ENCODE results near the gene SEPHS1. TPM values are rescaled to one million over a fixed set of nuclear protein-coding genes. Genes with fewer than 3 reads are reported as not detected.

SEPHS1 gene
- total and polyA plus RNA-seq, 12 donors = 17.6 to 38.9 (median 29.5) TPM

- H3K27me3 ChIP-seq = no peaks in the 10 kb centered on the region
- intact Hi-C loops (cut with DNase I) = no loop called here
- H3K36me3 ChIP-seq = peaks cover 0 to under 1% (median 0%) of the 10 kb centered on the region in 9 donors
- ATAC-seq (peak; percentile 44 to 83 (median 66)), DNase-seq (peak; percentile 40 to 51)
- peaks cover 0 to 4% (median 0%) of the 10 kb centered on the region in 11 donors for H3K9me3 ChIP-seq
- no peak overlapping the region for H3K4me3 ChIP-seq
- WGBS, 2 donors = 57 to 67% methylated on average over 12 of the region's 12 CpGs
- no peak for TF ChIP-seq CTCF (IDR thresholded peaks at IDR 0.05)
- H3K4me1 ChIP-seq = peaks cover 0 to 12% (median 0%) of the 10 kb centered on the region in 9 donors
- peak overlapping the region in 2 of 10 donors; percentile 35 to 54 for H3K27ac ChIP-seq
Measured at GRCh38 chr10:13272164-13272571, 75.9 kb downstream of the SEPHS1 start.

GRCh38 chr10:13271552-13272163 is 76.4 kb downstream of the SEPHS1 start:
- Histone ChIP-seq H3K4me1 (peaks cover 0 to 12% (median 0%) of the 10 kb centered on the region in 9 donors), H3K27ac (peak overlapping the region in 2 of 10 donors; percentile 35 to 54), H3K9me3 (peaks cover 0 to 4% (median 0%) of the 10 kb centered on the region in 11 donors), H3K4me3 (no peak overlapping the region), H3K36me3 (no peaks in the 10 kb centered on the region), H3K27me3 (no peaks in the 10 kb centered on the region)
- DNase-seq = peak; percentile 7 to 47
- WGBS, 2 donors = 35 to 39% methylated on average over 14 of the region's 14 CpGs
- ATAC-seq = peak in 4 of 8 donors; percentile 40 to 61 (median 50)
- intact Hi-C loops (cut with DNase I) = no loop called here
- peak in 7 of 9 donors; percentile 18 to 46 (median 39) for TF ChIP-seq CTCF (IDR thresholded peaks at IDR 0.05)

- Histone ChIP-seq H3K9me3 (peaks cover 0 to 4% (median 0%) of the 10 kb centered on the region in 11 donors), H3K27me3 (no peaks in the 10 kb centered on the region), H3K36me3 (no peaks in the 10 kb centered on the region), H3K4me1 (peaks cover 0 to 12% (median 0%) of the 10 kb centered on the region in 9 donors), H3K4me3 (no peak overlapping the region), H3K27ac (peak overlapping the region in 4 of 10 donors; percentile 35 to 54 (median 35))
- ATAC-seq (peak in 6 of 8 donors; percentile 50 to 71 (median 64)), DNase-seq (no peak)
- TF ChIP-seq CTCF (IDR thresholded peaks at IDR 0.05) = no peak
- WGBS, 2 donors = 82 to 83% methylated on average over 9 of the region's 9 CpGs
- intact Hi-C loops (cut with DNase I) = no loop called here
Measured at GRCh38 chr10:13270877-13271551, 77.1 kb downstream of the SEPHS1 start.

- peaks cover 0 to 12% (median 0%) of the 10 kb centered on the region in 9 donors for H3K4me1 ChIP-seq
- ATAC-seq (no peak), DNase-seq (no peak)
- WGBS, 2 donors = 30 to 62% methylated on average over 3 of the region's 3 CpGs
- H3K27me3 ChIP-seq = peaks cover 0 to 2% (median 0%) of the 10 kb centered on the region in 7 donors
- H3K9me3 ChIP-seq = peaks cover 0 to 4% (median 0%) of the 10 kb centered on the region in 11 donors
- H3K4me3 ChIP-seq = no peak overlapping the region
- H3K36me3 ChIP-seq = no peaks in the 10 kb centered on the region
- no peak for TF ChIP-seq CTCF (IDR thresholded peaks at IDR 0.05)
- intact Hi-C loops (cut with DNase I) = no loop called here
- peak overlapping the region in 1 of 10 donors; percentile 44 for H3K27ac ChIP-seq
Measured at GRCh38 chr10:13268841-13269240, 79.3 kb downstream of the SEPHS1 start.
